ENCODE measurements around the gene CTAGE1.
"Not testable (repeated sequence)": the region's sequence is repeated elsewhere in the genome, so short reads cannot be mapped to it uniquely, and the experiment has no call there.

Gene CTAGE1, protein sequence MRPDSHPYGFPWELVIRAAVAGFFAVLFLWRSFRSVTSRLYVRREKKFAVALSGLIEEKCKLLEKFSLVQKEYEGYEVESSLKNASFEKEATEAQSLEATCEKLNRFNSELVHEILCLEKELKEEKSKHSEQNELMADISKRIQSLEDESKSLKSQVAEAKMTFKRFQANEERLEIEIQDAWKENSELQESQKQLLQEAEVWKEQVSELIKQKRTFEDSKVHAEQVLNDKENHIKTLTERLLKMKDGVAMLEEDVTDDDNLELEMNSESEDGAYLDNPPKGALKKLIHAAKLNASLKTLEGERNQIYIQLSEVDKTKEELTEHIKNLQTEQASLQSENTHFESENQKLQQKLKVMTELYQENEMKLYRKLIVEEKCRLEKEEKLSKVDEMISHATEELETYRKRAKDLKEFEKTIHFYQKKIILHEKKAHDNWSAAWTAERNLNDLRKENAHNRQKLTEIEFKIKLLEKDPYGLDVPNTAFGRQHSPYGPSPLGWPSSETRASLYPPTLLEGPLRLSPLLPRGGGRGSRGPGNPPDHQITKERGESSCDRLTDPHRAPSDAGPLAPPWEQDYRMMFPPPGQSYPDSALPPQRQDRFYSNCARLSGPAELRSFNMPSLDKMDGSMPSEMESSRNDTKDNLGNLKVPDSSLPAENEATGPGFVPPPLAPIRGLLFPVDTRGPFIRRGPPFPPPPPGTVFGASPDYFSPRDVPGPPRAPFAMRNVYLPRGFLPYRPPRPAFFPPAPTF

DNA sequence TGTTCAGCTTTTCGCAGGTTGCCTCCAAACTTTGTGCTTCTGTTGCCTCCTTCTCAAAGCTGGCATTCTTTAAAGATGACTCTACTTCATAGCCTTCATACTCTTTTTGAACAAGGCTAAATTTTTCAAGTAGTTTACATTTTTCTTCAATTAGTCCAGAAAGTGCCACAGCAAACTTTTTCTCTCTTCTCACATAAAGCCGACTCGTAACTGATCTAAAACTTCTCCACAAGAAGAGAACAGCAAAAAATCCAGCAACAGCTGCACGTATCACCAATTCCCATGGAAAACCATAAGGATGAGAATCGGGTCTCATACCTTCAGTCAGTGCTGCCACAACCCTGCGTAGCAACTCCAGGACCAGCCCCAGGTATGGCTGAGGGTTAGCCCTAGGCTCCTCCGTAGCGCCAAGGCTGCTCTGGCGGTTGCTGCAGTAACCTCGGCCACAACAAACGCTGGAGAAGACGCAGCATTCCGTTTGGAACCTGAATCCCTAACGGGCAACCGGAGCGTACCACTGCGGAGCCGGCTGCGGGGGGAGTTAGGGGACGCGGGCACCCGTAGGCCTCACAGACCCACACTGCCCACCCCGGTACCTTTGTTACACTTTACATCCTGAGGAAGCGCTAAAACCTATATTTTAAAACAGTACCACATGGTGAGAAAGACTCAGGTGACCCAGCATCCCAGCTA, at the start of gene CTAGE1:
TSS of gene CTAGE1 (minus strand) at position 420 of the 693 bp plus-strand sequence. CDS start at position 316, 104 bp downstream.
- DNase-seq = no peak

DNA sequence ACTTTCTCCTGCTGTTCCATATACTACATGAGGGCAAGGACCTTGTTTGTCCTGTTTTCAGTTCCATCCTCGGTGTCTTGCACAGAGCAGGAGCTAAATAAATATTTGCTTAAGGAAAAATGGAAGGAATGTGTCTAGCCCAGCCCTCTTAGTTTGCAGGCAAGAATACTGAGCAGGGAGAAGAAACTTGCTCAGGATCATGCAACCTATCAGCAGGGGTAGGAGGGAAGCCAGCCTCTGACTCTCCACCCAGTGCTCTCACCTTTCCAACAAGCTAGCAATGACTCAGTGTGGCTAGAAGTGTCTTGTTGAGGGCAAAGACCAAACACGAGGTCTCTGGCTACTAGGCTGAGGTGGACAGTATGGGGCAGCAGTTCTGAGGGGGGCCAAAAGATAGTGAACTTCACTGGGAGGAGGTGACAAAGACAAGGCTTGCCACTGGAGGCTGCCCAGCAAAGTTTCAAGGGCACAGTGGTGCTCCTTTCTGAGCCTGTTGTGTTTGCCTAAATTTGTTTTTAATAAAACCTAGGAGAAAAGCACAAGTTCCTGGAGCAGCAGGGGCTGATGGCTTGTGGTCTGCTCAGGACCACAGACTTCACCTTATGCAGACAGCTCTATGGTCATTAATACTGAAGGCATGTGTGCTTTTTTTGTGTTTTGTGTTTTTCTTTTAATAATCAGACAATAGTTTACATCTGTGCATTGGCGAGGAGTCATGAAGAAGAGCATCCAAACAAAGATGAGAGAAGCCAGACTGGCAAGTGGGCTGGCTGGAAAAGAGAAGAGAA, 49.1 kb upstream of the CTAGE1 start:
- no peak for DNase-seq

DNA sequence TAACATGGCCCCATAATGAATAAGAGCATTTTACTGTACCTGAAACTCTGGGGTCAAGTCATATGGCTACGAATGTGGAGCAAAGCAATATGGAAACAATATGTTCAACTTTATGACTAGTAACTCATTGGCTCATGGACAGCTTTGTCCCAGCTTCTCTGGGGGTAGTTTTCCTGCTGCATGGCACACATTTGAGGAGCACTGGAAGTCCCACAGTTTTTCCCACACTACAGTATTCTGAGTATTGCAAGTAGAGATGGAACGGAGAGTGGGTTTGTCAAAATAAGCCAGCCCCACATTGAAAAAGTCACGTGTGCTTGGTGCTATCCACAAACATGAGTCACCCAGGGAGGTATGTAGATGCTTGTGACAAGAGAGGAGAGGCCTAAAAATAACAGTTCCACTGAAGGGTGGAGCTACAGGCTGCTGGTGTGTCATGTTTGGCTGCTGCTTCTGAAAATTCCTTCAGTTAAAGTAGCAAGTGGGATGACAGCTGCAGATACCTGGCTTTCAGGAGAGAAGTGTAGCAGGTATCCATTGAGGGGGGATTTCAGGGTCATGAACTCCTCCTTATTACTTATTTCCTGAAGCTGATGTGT, 48.2 kb upstream of the CTAGE1 start:
- DNase-seq = no peak

DNA sequence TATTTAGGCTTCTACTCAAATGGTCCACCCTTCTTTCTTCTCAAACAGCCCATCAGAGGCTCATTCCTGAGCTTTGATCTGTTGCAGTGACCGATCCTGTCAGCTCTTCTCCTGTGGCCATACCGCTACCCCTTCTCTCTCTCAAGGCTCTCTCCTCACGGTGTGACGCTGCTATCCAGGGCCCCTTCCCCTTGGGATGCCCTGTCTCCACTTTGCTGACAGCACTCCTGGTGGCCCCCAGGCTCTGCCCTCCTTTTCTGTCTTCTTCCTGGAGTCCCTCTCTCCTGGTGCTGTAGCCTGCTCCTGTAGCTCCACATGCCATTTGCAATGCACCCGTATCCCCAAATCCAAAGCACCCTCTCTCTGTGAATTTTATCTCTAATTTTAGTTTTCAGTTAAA, 45.4 kb upstream of the CTAGE1 start:
- DNase-seq = no peak

DNA sequence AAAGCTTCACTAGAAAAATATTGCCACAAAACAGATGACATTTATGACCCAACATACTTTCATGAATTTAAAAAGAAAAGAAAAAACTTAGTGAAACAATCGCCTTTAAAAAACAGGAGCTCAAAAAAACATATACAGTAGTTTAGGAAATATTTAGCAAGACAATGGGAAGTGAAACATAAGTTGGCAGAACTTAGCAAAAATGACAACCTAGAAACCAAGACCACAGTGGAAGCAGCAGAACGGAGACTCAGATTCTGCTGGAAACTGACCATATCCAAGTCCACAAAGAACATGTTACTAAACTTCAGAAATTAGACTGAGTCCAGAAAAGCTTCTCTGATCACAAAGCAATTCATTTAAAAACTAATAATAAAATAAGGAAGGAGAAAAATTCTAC, 41.8 kb upstream of the CTAGE1 start:
- DNase-seq = no peak

DNA sequence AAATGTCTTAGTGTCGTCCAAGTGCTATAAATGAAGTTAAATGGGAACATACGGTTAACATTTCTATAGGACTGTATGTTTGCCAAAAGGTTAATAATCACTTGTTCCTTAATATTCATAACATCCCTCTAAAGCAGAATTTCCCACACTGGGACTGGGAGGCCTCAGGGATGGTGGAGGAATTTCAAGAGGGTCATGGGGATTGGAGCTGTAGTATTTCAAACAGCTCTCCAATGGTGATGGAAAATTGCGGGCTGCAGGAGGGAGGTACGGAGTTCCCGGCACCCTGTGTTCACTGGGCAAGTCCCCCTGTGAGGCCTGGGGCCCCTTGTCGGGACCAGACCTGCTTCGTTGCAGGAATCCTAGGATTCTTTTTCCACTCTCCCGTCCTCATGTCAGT, 39.8 kb upstream of the CTAGE1 start:
- no peak for DNase-seq

DNA sequence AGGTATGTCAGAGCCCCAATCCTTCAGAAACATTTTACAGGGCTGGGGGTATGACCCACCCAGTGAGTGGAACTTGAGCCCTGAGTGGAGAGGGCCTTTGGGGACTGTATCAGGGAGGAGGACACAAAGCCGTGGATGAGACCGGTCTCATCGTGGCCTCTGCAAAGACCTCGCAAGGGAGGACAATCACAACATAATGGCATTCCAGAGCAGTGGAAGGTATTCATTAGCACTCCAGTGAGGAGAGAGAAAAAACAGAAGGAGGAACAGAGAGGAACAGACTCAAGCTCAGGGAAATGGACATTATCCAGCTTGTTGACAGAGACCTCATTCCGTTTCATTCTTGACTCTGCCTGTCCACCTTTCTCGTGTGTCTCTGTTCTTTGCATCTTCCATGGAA, 38.8 kb upstream of the CTAGE1 start:
- DNase-seq = no peak

DNA sequence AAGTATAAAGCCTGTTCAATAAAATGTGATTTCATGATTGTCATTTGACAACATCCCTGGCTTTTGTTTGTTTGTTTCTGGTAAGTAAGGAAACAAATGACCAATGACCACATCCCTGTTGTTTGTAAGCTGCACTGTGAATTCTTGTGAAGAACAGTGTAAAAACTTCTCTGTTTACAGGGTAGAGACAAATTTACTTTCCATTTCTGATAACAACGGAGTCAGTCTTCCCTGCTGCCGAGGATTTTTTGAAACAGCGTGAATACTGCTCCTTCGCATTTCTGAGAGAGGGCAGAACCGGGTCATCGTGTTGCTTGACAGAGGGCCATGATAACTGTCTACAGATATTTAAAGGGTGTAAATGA, 38.4 kb upstream of the CTAGE1 start:
- no peak for DNase-seq

DNA sequence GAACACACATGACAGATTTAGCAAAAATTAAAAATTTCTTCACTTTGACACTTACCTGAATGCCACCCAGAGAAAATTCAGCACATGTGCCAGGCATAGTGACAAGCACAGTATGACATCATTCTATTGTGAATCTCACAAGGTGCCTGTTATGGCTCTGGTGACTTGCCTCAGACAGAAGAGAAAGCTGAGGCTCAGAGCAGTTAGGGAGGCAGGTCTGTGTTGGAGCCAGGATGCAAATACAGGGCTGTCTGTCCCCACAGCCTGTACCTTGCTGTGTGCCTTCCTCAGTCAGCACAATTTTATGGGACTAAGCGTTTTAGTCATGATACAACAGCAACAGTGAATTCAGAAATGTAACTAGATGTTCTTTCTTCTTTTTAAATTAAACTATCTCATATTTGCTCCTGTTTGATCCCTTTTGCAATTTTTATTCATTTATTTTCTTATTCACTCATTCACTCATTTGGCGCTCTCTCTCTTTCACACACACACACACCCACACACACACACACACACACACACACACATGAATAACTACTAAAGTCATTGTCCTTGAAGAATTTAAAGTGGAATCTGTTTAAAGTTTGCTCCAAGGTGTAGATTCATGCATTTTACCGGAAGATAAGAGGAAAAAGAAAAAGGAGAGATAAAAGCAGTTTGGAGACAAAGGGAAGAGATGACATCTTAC, 37.9 kb upstream of the CTAGE1 start:
- no peak for DNase-seq

DNA sequence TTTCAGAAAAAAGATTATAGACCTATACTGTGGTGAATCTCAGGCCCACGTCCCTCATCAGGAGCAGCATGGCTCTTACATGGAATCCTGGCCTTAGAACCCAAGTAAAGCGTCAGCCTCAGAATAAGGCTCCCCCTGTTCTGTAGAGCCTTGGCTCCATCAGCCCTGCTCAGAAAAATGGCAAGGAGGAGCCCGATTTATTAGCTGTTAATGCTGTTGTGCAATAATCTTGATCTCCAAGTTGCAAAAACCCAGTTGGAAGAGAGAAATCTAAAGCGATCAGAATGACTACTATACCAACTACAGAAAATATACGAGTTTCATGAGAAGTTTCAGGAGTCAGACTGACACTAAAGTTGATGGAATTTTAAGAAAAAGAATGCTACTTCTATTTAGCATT, 35.6 kb upstream of the CTAGE1 start:
- DNase-seq = no peak

DNA sequence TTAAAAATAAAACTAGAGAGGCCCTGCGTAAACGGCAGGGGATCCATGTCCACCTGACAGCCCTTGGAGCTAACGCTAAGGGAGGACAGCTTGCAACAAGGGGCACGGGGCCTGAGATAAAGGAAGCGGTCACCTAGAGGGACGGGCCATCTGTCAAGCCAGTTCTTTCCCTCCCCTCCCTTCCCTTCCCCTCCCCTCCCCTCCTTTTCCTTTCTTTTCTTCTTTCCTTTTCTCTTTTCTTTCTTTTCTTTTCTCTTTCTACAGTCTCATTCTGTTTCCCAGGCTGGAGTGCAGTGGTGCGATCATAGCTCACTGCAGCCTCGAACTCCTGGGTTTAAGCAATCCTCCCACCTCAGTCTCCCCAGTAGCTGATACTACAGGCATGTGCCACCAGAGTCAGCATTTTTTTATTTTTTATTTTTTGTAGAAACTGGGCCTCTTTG, 34.5 kb upstream of the CTAGE1 start:
- DNase-seq = no peak

DNA sequence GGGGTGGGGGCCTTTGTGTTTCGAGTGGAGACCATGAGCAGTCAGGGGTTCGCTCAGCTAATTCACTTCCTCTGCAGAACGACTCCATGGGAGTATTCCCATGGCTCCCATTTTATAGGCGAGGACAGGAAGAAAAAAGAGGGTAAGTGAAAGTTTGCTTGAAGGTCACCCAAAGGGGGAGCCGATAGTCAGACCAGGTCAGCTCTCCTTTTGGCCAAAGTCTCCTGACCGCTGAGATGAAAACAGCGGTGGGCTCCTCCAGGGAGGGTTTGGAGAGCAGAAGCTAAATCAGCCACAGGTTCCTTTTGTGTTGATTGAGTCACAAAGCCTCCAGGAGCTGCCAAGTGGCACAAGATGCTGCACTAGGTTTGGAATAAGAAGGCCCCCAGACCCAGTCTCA, 34.1 kb upstream of the CTAGE1 start:
- no peak for DNase-seq

DNA sequence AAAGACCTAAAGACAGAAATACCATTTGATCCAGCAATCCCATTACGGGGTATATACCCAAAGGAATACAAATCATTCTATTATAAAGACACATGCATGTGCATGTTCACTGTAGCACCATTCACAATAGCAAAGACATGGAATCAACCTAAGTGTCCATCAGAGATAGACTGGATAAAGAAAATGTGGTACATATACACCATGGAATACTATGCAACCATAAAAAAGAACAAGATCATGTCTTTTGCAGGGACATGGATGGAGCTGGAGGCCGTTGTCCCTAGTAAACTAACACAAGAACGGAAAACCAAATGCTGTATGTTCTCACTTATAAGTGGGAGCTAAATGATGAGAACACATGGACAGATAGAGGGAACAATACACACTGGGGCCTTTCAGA, 33.1 kb upstream of the CTAGE1 start:
- not testable (repeated sequence) for DNase-seq

DNA sequence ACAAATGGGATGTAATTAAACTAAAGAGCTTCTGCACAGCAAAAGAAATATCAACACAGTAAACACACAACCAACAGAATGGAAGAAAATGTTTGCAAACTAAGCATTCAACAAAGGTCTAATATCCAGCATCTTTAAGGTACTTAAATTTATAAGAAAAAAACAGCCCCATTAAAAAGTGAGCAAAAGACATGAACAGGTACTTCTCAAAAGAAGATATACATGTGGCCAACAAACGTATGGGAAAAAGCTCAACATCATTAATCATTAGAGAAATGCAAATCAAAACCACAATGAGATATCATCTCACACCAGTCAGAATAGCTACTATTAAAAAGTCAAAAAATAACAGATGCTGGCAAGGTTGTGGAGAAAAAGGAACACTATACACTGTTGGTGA, 32.6 kb upstream of the CTAGE1 start:
- not testable (repeated sequence) for DNase-seq

DNA sequence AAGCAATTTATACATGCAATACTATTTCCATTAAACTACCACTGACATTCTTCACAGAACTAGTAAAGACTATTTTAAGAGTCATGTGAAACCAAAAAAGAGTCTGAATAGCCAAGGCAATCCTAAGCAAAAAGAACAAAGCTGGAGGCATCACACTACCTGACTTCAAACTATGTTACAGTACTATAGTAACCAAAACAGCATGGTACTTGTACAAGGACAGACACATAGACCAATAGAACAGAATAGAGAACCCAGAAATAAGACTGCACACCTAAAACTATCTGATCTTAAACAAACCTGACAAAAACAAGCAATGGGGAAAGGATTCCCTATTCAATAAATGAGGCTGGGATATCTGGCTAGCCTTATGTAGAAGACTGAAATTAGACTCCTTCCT, 32.0 kb upstream of the CTAGE1 start:
- DNase-seq = not testable (repeated sequence)

DNA sequence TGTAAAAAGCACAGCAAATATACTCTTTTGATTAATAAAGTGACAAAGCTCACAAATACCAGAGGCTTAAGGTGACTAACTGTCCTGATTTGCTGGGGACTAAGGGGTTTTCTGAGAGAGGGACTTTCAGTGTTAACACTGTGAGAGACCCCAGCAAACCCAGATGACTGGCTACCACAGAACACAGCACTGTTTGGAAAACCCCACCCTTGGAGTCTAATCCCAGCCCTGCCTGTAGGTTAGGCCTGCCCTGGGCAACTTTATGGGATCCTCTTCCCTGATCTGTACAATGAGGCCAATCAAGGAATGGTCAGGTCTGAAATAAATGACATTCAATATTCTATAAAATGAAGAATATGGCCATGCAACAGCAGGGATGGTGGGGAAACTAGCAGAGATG, 30.5 kb upstream of the CTAGE1 start:
- DNase-seq = no peak

DNA sequence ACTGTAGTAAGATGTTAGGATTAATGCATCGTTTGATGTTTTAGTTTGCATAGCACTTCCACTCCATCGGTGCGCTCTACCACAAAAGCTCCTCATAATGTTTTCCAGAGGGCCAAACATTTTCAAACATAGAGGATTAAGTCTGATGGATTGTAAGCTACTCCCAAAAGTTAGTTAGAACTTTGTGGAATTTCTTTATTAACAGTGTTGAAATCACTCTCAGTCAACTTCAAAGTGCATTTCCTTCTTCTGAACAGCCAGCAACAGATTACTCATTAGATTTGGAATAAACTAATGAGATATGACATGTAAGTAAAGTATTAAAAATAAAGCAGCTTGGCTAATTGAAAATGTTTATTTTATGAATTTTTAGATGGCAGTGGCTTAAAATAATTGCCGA, 30.1 kb upstream of the CTAGE1 start:
- no peak for DNase-seq

DNA sequence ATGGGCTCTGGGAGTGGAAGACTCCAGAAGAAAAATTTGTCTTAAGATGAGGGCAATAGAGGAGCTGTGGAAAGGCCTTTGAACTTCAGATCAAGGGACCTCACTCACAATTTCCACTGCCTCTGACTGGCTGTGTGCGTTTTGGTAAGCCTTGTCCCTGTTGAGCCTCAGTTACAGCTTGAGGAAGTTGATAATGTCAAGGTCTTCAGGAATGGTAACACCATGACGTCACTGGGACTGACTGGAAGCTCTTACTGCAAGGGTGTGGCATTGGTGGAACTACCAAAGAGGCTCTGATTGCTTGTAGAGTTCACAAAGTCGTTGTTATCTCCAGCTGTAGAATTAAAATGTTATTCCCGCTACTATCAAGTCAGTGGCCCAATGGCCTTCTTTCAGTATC, 29.2 kb upstream of the CTAGE1 start:
- no peak for DNase-seq

DNA sequence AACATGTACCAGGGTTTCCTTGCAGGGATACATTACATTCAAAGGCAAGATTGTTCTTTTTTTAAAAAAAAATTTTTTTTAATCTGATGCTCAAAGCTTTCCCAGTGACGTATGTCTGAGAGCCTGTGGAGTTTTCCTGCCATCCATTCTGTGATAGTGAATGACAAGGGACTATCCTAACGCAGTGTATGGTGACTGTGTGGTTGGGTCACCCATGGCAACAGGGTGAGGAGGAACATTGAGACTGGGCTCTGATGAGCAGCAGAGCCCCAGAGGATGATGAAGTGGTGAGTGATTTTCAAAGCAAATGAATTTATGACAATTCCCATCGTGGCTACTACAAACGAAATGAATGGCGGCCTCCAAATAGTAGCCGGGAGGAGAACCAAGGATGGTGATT, 28.6 kb upstream of the CTAGE1 start:
- DNase-seq = no peak

DNA sequence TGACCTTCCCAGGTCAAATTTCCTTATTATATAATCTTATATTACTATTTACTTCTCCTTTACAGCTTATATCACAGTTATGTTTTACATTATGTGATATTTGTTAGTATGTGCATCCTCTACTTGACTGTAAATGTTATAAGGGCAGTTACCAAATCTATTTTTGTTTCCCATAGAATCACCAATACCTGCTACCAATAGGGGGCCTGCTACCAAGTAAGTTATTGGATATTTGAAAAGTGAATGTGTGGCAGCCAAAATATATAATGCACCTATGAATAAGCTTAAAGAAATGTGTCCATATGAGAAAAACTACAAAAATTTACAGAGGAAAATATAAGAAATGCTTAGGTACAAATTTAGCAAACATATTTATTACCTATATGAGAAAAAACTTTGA, 23.9 kb upstream of the CTAGE1 start:
- DNase-seq = no peak

DNA sequence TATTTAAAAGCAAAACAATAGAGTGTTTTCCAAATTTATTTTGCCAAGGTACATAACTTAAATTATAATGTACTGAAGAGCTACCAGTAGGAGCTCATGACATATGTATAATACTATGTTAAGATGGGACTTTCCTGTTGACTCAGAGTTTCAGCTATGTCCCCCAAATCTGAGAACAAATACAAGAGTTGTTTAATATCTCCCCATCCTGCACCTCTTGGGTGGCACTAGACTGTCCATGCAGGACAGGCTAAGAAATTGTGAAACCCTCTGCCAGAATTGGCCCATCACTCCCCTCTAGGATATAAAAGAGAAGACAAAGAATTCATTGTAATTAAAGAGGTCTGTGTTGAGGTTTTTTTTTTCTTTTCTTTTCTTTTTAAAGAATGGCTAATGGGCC, 21.7 kb upstream of the CTAGE1 start:
- DNase-seq = no peak

DNA sequence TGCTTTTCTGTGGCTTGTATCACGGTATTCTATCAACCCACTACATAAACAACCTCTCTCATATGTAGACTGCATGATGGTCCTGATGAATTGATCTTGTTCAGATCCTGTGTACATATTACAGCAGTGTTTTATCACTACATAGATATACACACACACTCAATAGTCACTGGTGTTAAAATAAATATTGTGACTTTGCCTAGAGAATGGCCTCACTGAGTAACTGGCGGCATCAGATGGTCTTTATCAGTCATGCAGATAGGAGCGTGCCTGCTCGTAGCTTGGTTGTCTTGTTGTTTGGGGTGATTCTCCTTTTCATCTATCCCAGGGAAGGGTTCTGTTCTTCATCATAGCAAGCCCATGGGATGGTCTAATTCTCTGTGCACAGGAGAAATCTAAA, 18.4 kb upstream of the CTAGE1 start:
- no peak for DNase-seq

Measured in NCI-H2171 (cell line).